GM21737 (cell line): ENCODE results near the gene NCSTN.

Source experiments
- ATAC-seq: cut with Tn5 transposase; IDR thresholded peaks from one replicate; pipeline ENCODE4 v1.9.1; 2021; ENCODE audit warnings: mild to moderate bottlenecking, moderate library complexity; ENCODE audit not compliant: unreplicated experiment

NCSTN gene

DNA sequence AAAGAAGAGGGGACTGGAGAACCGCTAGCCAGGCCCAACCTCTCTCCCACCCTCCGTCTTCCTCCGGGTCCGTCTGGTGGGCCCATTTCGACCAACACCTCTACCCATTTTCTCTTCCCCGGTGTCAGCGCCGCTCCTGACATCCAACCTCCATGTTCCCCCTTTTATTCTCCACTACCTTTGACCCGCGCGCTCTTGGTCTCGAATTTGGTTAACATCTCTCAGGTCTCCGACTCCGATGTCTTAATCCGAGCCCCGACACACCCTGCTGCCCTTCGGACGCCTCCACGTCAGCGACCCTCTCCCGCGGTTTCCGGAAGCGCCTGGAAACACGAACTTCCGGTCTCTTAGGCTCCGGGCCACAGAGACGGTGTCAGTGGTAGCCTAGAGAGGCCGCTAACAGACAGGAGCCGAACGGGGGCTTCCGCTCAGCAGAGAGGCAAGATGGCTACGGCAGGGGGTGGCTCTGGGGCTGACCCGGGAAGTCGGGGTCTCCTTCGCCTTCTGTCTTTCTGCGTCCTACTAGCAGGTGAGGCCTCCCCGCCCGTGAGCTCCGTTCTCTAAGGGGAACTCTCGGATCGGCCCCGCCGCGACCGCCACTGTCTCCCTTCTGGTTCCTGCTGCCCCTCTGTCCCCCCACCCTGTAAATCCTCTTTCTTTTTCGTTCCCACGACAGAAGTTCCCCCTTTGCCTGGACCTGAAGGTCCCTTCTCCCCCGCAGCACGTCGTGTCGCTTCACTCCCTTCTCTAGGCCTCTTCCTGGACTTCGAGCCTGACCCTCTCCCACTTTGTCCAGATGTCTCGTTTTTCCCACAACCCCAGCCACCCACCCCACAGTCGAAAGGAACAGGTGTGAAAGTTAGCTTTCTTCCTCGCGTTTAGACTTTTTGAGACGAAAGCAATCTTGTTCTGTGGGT, at the start of gene NCSTN, which contains the start of gene COPA:
Gene NCSTN, plus strand, starts transcription at position 431 of the 917 bp plus-strand sequence. Its CDS starts 14 bp downstream, at position 445.
Gene COPA, minus strand, starts transcription at position 298 of the 917 bp plus-strand sequence. Its CDS starts 80 bp downstream, at position 218.
- peak; percentile 90 for ATAC-seq

DNA sequence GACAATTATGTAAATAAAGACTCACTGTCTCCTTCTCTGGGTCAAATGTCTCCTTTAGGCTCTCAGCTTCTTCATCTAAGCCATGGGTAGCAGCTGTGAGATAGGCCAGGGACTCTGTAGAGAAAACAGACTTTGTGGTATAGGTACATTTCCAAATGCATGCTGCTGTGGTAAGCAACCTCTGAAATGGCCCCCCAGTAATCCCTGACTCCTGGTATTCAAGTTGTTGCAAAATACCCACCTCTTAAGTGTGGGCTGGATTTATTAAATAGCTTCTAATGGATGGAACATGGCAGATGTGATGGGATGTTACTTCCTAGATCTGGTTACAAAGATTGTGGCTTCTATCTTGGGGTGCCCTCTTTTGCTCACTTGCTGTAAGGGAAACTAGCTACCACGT, 47.1 kb upstream of the NCSTN start:
- ATAC-seq, result no peak

DNA sequence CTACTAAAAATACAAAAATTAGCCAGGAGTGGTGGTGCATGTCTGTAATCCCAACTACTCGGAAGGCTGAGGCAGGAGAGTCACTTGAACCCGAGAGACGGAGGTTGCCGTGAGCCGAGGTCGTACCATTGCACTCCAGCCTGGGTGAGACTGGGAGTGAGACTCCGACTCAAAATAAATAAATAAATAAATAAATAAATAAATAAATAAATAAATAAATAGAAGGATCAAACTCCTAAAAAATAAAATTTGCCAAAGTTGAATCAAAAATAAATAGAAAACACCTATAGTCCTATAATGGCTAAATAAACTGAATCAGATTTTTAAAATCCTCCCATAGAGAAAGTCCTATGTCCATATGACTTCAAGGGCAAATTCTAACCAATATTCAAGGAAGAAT, 43.0 kb upstream of the NCSTN start:
- ATAC-seq, result no peak

DNA sequence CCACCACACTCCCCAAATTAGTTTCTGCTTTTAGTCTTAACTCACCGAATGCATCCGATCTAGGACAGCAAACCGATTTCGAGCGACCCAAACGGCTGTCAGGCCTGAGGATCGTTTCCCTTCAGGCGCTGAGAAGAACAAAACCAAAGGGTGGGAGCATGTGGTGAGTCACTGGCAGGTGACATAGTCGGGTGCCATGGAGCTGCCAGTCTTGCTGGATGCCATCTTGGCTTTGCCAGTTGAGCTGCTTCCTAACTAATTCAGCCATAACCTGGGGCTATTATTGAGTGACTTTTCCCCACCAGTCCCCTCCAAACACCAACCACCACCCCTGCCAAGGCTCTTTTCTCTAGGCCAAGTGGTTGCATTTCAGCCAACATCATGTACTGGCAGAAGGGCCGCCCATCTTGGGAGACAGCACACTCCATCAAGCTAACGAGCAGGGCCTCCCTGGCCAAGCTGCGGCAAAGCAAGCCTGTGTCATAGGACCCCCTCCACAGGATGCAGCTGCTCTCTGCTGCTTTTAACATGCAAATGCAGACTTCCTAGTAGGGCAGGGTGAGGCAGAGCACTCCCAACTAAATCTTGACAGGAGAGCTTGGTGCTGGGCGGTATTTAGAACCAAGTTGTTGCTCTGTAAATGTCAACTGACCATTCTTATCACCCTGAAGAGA, 35.9 kb upstream of the NCSTN start:
- no peak for ATAC-seq

DNA sequence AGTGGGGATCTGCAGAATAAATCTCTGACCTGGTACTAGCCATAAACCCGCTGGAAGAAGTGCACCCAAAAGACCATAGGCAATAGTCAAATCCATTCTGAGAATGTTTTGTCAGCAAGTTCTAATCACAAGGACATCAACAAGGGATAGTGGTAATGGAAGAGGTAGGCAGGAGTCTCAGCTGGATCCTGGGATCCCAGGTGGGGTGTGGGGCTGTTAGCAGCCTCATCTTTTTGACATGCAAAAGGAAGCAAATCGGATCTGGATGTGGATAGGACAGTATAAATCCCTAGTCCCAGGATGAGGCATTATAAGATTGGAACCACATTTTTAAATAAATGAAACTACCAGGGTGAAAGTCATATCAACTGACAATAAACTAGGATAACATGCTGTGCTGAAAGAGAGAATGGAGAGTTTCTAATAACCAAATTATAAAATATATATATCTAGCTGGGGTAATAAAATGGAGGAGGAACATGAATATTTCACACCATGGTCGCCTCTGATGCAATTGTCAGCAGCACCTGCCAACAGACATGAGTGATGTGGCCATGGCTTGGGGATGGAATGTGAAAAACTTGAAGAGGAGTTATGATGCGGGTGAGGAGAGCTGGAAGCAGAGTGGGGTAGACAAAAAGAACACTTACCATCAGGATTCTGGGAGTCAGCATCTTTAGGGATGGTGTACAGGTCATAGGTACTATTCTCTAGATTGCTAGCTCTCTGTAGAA, 34.6 kb upstream of the NCSTN start:
- ATAC-seq, result no peak

DNA sequence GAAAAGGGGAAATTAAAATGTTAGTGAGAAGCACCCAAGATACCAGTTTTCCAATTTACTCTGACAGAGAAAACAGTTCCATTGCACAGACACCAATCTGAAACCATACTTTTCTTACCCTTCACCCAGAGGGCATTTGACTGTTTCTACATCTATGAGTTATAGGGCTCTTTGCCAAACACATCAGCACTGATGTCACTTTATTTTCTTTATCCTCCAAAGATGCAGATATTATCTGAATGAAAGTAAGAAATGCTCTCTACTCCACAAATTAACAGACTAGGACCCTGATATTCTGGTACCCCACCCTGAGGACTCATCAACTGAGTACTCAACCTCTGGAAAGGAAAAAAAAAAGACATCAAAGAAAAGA, 34.0 kb upstream of the NCSTN start:
- no peak for ATAC-seq

DNA sequence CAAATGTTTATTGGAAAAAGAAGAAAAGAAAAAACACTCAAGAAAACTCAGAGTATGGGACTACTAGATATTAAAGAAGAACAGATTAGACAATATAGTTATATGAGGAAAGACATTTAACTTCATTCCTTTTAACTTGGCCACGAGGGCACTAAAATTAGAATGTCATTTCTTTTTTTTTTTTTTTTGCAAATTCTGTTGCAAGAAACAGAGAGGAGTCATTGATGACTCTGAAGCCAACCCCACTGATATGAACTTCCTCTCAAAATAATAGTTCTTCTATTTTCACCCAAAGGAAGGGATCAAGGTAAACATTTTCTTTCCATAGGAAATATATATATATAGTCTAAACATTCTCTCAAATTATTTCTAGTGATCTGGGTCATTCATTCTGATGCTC, 33.6 kb upstream of the NCSTN start:
- ATAC-seq, result no peak

DNA sequence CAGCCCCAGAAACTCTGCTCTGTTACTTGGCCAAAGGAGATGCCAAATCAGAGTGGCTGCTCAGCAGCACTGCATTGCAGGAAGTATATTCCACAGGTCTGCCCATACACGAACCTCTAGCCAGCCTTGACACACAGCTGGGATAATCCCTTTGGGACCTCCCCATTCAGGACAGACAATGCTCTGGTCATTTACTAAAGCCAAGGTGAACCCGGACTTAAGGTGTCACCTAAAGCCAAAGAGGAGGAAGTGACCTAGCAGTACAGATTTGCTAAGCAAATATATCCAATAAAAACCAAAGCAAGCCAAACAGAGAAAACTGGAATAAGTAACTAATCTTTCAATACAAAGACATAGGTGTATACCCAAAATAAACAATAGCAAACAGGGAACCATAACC, 27.8 kb upstream of the NCSTN start:
- no peak for ATAC-seq

DNA sequence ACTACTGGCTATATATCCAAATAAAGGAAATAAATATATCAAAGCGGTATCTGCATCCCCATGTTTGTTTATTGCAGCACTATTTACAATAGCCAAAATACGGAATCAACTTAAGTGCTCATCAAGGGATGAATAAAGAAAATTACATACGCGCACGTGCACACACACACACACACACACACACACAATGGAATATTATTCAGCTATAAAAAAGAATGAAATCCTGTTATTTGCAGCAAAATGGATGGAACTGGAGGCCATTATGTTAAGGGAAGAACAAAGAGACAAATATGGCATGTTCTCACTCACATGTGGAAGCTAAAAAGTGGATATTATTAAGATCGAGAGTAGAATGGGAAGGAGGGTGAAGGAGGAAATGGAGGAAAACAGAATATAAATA, 20.4 kb upstream of the NCSTN start:
- no peak for ATAC-seq

DNA sequence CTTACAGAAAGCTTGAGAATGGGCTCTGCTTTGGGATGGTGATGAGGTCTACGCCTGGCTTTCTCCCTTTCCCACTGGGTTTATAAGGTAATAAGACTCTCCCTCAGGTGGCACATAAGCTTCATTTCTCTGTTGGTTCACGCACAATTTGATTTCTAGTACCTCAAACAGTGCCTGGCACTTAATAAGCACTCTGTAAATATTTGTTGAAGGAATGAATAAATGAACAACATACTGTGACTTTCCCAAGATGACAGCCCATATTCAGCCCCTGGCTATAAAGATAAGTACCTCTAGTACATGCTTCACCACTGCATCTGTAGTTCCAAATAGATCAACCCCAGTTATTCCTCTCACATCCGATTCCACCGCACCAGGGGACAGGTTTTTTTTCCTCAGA, 17.9 kb upstream of the NCSTN start:
- ATAC-seq, result no peak

DNA sequence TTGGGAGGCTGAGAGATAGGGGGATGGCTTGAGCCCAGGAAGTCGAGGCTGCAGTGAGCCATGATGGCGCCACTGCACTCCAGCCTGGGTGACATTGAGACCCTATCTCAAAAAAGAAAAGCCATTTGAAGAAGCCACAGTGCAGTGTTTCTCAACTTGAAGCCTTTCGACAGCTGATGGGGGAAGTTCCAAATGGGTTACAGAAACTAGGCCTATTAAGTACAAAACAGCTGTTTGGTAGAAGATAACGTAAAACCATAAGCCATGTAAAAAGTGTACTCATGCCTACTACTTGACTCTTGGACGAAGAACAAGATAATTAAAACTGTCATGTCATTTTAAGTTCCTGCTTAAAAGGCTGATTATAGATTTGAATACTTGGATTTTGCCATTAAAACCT, 16.8 kb upstream of the NCSTN start:
- no peak for ATAC-seq

DNA sequence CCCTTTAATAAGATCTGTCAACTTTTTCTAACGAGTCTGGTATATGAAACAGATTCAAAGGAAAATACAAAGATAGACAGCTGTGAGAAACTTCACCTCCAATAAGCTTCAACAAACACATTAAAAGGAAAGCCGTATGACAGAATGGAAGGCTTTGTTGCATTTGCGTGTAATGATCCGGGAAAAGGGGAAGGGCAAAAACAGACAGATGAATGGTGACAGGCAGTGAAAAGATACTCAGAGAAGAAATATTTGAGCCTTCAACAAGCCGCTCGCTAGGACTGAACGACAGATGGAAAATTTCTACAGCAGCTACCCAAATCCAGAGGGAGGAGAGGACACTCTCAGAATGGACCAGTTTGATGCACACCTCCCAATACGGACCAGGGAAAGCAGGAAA, 15.0 kb upstream of the NCSTN start:
- no peak for ATAC-seq

DNA sequence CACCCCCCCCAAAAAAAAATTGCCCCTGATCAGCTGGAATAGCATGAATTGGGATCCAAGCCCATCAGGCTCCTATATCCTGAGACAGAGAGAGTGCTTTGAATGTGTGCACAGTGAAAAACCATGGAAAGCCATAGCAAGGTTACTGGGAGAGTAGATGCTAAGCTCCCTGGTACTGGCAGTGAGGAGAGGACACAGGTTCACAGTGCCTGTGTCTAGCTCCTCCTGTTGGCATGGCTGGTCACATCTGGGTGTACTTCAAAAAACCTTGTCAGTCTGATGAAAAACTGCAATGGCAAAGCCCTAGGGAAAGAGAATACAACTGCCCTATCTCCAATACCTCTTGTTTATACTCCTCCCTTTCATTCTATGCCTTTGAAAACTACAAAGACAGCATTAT, 13.1 kb upstream of the NCSTN start:
- ATAC-seq, result no peak

GRCh38 chr1:160332516-160332915, 10.7 kb upstream of the NCSTN start:
- no peak for ATAC-seq

DNA sequence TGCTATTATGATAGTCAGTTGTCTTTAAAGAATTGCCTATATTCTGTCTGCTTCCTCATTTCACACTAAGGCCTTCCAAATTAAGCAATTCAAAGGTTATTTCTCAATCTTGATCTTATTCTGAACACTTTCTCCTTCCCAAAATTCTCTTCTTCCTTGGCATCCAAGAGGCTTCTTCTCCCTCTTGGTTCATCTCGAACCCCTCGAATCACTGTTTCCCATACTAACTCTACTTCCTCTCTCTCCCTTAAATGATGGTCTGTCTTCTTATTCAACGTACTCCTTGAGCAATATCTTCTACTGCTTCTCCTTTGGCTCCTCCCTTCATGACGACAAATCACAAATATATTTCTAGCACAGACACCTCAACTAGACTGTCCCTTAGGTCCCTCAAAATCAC, 4.6 kb upstream of the NCSTN start:
- ATAC-seq, result no peak

DNA sequence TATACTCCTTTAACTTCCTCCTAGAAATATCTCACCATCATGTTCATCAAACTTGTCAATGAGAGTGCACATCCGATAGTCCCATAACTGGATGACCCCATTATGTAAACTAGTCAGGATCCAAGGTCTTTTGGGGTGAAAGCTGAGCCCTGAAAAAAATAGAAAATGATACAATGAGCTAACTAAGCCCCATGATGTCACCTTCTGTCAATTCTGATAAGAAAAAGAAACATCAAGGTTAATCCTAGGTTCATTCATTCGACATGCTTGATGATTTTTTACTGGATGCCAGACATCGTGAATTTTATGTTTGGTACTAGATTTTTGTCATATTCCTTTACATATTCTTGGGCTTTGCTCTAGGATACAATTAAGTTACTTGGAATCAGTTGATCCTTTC, 3.0 kb upstream of the NCSTN start:
- no peak for ATAC-seq

DNA sequence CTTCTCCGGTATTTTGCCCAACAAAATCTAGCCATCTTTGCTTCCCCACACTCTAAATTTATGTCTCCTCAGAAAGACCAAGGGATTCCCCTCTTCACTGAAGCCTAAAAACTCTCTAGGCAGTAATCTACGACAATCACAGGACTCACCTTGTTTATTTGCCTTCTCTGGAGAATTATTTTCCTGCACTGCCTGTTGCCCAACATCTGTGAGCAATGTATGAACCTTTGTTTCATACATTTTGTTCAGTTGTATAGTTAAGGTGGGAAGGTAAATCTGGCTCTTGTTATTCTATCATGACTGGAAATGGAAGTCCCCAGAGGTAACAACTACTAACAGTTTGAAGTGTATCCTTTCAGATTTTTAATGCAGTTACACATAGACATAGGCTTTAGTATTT, 2.3 kb upstream of the NCSTN start:
- no peak for ATAC-seq

DNA sequence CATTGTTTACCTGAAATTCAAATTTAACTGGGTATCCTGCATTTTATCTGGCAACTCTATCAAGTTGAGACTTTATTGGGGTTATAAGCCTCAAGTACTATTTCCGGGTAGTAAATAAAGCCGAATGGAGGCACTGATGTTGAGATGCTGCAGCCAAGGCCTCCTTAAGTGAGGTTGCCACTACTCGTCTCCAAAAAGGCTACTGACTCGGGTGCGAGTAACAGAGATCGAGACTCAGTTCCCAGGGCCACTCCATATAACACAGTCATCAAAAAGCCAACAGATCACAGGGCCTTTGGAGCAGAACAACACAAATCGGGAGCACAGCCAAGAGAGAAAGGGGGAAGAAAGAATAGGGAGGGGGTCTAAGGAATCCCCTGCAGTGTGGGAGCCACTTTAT, 657 bp upstream of the NCSTN start:
- no peak for ATAC-seq

- no peak for ATAC-seq
Measured at GRCh38 chr1:160344241-160344640, 1.1 kb downstream of the NCSTN start.

DNA sequence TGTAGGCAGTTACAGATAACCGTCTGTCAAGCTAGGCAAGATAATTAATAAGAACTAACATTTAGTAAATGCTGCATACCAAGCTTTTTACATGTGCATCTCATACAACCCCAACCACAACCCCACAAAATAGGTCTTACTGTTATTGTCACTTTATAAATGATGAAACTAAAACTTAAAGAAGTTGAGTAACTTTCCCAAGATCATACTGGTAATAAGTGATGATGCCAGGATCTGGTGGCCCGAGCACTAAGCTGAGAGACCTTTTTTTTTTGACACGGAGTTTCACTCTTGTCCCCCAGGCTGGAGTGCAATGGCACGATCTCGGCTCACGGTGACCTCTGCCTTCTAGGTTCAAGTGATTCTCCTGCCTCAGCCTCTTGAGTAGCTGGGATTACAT, 1.8 kb downstream of the NCSTN start:
- no peak for ATAC-seq

GRCh38 chr1:160346463-160346862, 3.3 kb downstream of the NCSTN start:
- no peak for ATAC-seq

GRCh38 chr1:160346958-160347357, 3.8 kb downstream of the NCSTN start:
- ATAC-seq, result peak; percentile 34
